ENCODE data around the gene C1QTNF2. TPM values are rescaled to one million over a fixed set of nuclear protein-coding genes. Genes with fewer than 3 reads are reported as not detected.

Gene C1QTNF2
- total and polyA plus RNA-seq, 2 of the 8 experiments (the other 6 are each of a cell fraction or from before 2014, with no cell fraction given), result 1.0 to 2.0 TPM

DNA sequence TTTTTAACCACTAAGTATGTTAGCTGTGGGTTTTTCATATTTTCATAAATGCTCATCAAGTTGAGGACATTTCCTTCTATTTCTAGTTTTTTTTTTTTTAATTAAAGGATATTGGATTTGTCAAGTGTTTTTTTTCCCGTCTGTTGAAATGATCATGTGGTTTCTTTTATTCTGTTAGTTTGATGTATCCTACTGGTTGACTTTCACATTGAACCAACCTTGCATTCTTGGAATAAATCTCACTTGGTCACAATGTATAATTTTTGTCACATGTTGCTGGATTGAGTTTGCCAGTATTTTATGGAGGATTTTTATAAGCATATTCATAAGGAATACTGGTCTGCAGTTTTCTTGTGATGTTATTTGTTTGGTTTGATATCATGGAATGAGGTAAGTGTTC is 17.0 kb upstream of the C1QTNF2 start:
- Histone ChIP-seq H3K27me3 (replicated peaks in 1 of 4; ENCODE audit: control insufficient read depth in 3 of 4, extremely low read depth in 1 of 4, insufficient read depth in 3 of 4, low read length in 3 of 4) (peaks cover 0 to 1% (median 0%) of the 10 kb centered on the region in 4 experiments; a peak in 1 of 7 replicates), H2BK20ac (ENCODE audit: low read length) (no peak overlapping the region), H2AK5ac (ENCODE audit: low read depth, low read length) (no peak overlapping the region), H3K23me2 (ENCODE audit: low read depth, low read length) (no peaks in the 10 kb centered on the region), H3K56ac (replicated peaks; ENCODE audit: insufficient read length, low read depth, low read length) (no peak overlapping the region), H3K9me3 (ENCODE audit: insufficient read depth in 2 of 2, low read depth in 1 of 2, low read length in 1 of 2) (no peaks in the 10 kb centered on the region), H2BK15ac (ENCODE audit: low read length) (no peak overlapping the region), H4K91ac (replicated peaks; ENCODE audit: insufficient read length, low read length) (no peak overlapping the region), H3K18ac (ENCODE audit: extremely low read depth, low read length) (no peak overlapping the region), H2BK120ac (replicated peaks; ENCODE audit: low read depth, low read length) (no peak overlapping the region), H4K8ac (ENCODE audit: extremely low read depth, insufficient read depth, low read length) (no peak overlapping the region), H3K4me3 (ENCODE audit: extremely low read depth in 1 of 4, insufficient read depth in 2 of 4, low read depth in 3 of 4, low read length in 4 of 4) (no peak overlapping the region), H2BK5ac (ENCODE audit: low read depth, low read length) (no peak overlapping the region), H2AFZ (ENCODE audit: low read length) (no peak overlapping the region), H3K36me3 (ENCODE audit: control insufficient read depth in 2 of 4, insufficient read depth in 4 of 4, low read length in 3 of 4) (no peaks in the 10 kb centered on the region), H3K23ac (ENCODE audit: insufficient read length) (no peak overlapping the region), H3K79me2 (ENCODE audit: control insufficient read depth in 1 of 2, insufficient read depth in 2 of 2, low read length in 2 of 2) (no peaks in the 10 kb centered on the region), H3K27ac (ENCODE audit: low read depth, low read length) (no peak overlapping the region), H4K5ac (ENCODE audit: insufficient read length, low read depth, low read length) (no peak overlapping the region), H3K14ac (ENCODE audit: insufficient read length) (no peak overlapping the region), H3K79me1 (ENCODE audit: low read depth, low read length) (no peaks in the 10 kb centered on the region), H2BK12ac (ENCODE audit: low read depth, low read length) (no peak overlapping the region), H3K4me1 (replicated peaks in 1 of 4; ENCODE audit: control insufficient read depth in 3 of 4, insufficient read depth in 4 of 4, low read length in 3 of 4) (no peaks in the 10 kb centered on the region), H3K4ac (replicated peaks; ENCODE audit: insufficient read length, low read depth, low read length) (no peak overlapping the region), H3K4me2 (ENCODE audit: insufficient read depth in 1 of 2, low read depth in 2 of 2, low read length in 2 of 2) (no peak overlapping the region), H4K20me1 (replicated peaks in 1 of 2; ENCODE audit: control insufficient read depth in 1 of 2, insufficient read depth in 2 of 2, low read length in 2 of 2) (peaks cover 0 to 2% of the 10 kb centered on the region in 2 experiments), H3K9ac (replicated peaks in 1 of 4; ENCODE audit: extremely low read depth in 1 of 4, low read depth in 3 of 4, low read length in 3 of 4) (no peak overlapping the region)
- WGBS, 2 experiments (ENCODE audit: extremely low coverage in 1 of 2, insufficient coverage in 1 of 2, insufficient read length in 1 of 2, insufficient replicate concordance in 2 of 2, low coverage in 1 of 2, low lambda C conversion rate in 2 of 2, missing lambda C conversion rate in 1 of 2), result 79% methylated on average over 1 of the region's 1 CpG; no CpG with 5 or more reads in 1 of the 2 experiments
- FAIRE-seq, result no peak
- DNase-seq (ENCODE audit: low read depth in 1 of 2, low spot score in 2 of 2), result no peak
- ChIA-PET CTCF (ENCODE audit: partially characterized antibody) (no interaction called here), POLR2A (ENCODE audit: partially characterized antibody) (no interaction called here)
- TF ChIP-seq BRCA1 (IDR thresholded peaks at IDR 0.05; ENCODE audit: low read depth, low read length), result no peak
- TF ChIP-seq EZH2 (IDR thresholded peaks at IDR 0.05; ENCODE audit: low read depth, low read length, severe bottlenecking), result no peak
